NOMO-1 treated with dmso at 0.1 percent for 144 hours (cell line): Measurements from ENCODE around the gene GNAQ.
"Not testable (repeated sequence)": the region's sequence is repeated elsewhere in the genome, so short reads cannot be mapped to it uniquely, and the experiment has no call there.

Source experiments
- DNase-seq: peaks from one replicate; lab custom pipeline; 2025; ENCODE audit not compliant: unreplicated experiment; lab: John Stamatoyannopoulos, UW

Gene GNAQ

DNA sequence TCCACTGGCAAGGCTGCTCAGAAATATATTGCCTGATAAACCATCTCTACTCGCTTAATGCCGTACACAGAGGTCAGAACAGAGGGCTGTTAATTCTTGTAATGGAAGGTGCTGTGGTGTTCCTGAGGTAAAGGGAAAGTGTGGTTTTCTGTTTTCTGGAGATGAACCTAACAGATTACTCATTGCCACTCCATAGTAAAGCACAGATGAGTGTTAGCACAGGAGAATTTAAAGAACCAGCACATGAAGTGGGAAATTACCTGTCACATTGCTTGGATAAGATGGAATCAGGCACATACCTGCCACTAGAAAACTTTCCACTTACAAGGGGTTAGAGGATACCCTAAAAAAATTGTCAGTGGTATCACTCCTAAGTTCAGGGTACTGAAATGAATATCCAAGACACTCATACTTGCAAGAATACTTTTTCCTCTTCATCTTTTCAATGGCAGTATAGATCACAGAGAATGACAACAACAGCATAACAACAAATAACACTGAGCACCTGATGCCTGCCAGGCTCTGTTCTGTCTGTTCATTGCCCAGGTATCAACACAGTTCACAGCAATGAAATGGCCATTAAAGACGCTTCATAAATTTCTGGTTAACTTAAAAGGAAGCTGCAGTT is 230.6 kb downstream of the GNAQ start:
- DNase-seq: no peak

DNA sequence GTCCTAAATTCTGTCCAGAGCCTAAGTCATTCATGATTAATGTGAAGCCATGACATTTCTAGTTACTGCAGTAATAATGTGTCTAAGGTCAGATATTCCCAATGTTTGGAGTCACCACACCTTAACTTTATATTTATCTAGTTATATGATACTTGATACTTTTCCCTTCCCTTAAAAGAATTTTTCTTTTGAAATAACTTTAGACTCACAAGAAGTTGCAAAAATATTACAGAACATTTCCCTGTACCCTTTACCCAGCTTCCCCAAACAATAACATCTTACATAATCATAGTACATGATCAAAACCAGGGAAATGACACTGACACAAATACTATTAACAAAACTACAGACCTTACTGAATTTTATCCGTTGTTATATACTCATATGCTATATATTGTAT is 233.5 kb downstream of the GNAQ start:
- DNase-seq: no peak

DNA sequence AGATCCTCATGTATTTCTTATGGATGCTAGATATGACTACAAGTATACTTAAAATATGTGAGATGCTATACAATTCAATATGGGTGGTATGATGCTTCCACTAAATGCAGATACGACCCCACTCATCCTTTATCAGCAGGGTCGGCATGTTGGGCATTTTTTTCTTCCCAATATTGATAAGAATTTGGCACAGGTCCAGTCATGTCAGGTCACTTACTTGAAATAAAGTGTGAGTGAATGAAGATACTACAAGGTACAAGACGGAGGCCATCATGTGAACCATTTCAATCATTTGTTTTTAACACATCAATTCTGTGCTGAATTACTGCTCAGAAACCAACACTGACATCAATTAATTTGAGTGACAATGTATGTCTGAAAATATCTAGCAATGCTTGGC is 236.6 kb downstream of the GNAQ start:
- no peak for DNase-seq

DNA sequence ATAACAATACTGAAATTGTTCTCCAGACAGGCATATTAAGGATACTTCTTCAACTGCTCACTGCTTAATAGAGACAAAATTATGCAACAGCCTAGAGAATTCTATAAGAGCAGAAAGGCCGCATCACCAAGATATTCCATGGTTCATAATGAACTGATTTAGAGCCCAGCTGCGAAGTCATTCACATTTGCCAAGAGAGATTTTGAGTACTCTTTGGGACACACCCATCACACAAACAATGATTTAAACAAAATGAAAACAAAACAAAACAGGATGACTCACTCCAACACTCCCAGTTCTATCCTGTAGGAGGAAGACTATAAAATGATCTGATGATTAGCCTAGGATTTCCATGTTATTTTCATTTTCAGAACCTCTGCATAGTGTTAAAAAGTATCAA is 237.8 kb downstream of the GNAQ start:
- no peak for DNase-seq

DNA sequence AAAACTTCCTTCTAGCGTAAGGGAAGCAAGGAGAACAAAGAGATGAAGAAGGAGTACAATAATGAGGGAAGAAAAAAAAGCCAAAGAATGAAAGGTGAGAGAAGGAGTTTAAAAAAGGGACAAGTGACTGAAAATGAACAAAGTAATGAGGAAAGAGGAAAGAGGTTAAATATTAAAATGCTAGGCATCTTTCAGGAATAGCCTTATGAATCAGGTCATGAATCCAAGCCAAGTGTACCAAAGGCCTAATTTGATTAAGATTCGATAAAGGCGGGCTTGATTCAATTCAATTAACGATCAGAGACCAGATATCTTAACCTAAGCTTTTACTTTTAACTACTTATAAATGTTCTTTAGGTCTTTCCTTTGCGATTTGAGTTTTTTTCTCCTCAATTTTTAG is 241.7 kb downstream of the GNAQ start:
- no peak for DNase-seq

DNA sequence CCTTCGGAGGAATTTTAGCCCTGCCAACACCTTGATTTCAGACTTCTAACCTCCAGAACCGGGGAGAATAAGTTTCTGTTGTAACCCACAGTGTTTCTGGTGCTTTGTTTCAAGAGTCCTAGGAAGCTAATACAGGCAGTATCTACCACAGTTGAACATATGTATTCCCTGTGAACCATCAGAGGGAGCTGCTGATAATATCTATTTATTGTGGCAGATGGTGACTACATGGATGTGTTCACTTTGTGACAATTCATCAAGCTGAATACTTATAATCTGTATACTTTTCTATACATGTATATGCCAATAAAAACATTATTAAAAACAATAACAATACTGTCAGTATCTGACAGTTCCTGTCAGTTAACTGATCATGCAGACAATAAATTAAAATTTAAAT is 246.3 kb downstream of the GNAQ start:
- DNase-seq: no peak

DNA sequence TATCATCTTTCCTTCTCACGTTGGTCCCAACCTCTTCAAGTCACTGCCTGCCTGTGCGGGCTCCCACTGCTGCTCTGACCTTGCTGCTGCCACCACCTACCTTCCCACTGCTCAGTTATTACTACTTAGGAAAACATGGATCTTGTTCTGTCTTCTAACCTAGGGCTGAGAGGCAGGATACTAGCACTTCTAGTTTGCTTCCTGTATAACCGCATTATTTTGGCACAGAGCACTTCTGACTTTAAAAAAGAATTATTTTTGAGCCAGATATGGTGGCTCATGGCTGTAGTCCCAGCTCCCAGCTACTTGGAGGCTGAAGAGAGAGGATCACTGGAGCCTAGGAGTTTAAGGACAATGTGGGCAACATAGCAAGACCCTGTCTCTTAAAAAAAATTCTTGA is 248.1 kb downstream of the GNAQ start:
- DNase-seq: no peak

DNA sequence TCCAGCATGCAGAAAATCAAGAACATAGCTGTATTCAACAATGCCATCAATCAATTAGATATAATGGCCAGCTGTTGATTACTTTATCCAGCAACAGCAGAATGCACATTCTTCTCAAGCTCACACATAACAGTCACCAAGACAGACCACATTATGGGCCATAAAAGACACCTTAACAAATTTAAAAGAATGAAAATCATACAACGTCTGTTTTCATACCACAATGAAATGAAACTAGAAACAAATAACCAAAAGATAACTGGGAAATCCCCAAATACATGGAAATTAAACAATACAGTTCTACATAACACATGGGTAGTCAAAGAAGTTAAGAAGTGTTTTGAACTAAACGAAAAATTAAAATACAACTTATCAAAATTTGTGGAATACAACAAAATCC is 252.6 kb downstream of the GNAQ start:
- DNase-seq: no peak

DNA sequence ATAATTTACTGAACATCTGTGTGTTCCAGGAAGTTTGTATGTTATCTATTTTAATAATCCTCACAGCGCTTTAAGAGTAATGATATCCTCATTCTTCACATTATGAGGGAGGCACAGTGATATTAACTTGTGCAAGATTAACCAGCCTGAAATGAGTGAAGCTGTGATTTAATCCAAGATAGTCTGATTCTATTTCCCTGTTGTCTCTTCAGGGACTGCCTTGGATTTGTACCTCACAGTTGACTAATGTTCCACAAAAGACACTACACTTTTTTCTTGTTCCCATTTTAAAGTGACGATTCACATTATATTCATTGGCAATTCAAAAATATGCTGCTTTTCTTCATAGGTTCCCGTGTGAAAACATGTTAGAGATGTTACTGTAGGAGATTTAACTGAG is 258.2 kb downstream of the GNAQ start:
- no peak for DNase-seq

DNA sequence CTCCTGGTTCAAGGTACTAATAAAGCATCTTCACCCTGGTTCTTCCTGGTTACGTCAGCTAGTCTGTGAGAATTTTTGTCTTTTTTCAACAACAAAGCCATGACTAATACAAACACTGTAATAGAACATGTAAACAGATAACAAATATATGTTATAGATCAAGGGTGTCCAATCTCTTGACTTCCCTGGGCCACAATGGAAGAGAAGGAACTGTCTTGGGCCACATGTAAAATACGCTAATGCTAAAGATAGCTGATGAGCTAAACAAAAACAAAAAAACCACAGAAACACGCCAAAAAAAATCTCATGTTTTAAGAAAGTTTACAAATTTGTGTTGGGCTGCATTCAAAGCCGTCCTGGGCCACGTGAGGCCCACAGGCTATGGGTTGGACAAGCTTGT is 259.0 kb downstream of the GNAQ start:
- DNase-seq: no peak

DNA sequence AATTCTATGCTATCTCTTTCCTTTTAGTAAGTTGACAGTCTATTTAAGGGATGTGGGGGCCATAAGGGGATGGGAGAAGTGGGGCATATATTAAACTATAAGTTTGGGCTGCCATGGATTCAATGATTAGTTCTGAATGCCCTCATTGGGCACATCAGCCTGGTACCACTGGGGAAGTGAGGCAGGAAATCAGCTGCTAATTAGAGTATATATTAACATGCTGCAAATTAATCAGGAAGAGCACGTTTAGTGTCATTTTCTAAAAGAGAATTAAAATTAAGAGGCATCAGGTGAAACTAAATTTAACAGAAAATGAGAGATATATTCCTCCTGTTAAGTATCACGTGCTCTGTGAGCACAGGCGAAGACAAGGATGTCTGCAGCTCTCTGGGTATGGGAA is 260.4 kb downstream of the GNAQ start:
- no peak for DNase-seq

DNA sequence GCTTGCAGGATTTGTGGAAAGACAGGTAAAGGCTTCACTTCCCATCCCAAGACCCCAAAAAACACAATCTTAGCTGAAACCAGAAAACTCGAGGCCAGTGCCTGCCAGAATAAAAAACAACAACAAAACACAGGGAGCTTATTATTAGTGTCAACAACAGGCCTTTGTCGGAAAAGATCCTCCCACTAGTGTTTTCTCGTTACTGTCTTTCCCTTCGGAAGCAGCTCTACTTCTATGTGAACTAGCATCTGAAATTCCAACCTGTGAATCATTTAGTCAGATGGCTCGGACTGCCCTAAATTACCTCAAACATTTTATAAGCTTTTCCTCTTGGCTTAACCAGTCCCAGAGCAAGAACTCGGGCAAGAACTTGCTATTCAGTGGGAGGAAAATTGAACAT is 261.3 kb downstream of the GNAQ start:
- no peak for DNase-seq

DNA sequence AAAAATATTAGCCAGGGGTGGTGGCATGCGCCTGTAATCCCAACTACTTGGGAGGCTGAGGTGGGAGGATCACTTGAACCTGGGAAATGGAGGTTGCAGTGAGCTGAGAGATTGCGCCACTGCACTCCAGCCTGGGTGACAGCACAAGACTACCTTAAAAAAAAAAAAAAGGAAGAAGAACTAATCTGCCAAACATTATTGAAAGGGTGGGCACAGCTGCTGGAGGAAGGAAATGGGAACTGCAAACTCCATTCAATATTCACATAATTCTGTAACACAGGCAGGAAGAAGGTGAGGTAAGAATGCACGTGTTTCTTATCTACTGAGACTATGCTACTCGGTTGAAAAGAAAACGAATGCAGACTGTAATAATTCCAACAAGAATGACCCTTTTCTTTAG is 262.4 kb downstream of the GNAQ start:
- DNase-seq: peak; percentile 64

DNA sequence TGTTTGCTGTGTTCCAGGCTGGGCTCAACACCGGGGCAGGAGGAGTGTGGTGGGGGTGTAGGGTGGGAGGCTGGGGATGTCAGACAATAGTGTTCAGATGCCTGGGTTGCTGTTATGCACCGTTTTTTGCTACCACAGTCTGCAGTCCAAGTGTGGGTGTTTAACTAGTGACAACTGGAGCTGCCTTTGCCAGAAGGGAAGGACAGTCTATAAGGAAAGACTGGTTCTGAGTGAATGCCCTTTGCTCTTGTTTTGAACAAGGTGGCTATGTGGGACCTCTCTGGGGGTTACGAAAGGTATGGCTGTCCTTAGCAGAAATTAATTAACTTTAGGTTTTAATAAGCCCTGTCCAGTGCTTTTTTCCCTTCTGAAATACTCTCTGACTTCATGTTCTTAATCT is 265.0 kb downstream of the GNAQ start:
- no peak for DNase-seq

DNA sequence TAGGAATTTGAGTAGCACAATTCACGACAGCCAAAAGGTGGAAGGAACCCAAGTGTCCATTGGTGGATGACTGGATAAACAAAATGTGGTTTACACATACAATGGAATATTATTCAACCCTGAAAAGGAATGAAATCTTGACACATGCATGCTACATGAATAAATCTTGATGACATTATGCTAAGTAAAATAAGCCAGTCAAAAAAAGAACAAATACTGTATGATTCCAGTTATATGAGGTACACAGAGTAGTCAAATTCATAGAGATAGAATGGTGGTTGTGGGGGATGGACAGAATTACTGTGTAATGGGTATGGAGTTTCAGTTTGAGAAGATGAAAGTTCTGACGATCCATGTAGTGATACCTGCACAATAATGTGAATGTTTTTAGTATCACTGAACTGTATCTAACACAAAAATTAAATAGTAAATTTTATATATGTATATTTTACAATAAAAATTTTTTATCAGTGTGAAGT is 265.8 kb downstream of the GNAQ start:
- DNase-seq: no peak

DNA sequence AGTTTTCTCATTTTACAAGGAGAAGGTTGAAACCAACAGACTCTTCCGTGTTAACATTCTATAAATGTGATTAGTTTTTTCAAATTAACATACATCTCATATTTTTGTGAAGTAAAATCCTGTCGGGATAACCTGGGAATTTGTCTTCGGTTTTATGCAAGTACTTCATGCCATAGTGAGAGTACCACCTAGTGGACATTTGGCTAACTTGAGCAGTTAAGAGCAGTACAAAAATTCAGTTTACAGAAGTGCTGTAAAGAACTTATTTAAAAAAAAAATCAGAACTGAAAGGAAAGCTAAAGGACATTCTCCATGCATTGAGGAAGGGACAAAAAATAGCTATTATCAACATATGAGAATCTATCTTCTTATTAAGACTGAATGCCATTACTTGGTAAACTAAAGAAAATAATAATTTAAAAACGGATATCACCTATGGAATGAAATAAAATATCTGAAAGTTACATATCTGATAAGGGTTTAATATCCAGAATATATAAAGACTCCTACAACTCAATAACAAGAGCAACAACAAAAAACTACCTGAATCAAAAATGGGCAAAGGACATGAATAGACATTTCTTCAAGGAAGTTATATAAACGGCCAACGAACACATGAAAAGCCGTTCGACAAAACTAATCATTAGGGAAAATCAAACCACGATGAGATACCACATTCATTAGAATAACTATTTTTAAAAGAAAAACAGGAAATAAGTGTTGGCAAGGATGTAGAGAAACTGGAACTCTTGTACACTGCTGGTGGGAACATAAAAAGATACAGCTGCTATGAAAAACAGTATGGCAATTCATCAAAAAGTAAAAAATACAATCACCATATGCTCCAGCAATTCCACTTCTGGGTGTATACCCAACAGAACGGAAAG is 266.5 kb downstream of the GNAQ start:
- peak; percentile 4 for DNase-seq

DNA sequence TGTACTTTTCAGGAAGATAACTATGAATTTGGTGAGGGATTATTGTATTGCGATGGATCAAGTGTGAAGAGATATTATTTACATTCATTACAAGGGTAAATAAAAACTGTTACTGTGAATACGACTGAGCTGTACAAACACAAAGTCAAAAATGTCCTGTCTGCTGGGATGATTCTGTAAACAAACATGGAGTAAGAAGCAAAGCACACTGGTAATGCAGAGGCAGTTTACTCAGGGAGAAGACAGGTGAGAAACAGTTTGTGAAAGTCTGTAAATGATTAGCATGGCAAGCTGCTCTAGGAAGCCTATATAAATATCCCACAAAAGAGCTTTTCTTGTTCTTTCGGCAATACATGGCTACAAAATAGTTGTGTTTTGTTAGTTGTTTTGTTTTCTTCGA is 268.0 kb downstream of the GNAQ start:
- DNase-seq: no peak

DNA sequence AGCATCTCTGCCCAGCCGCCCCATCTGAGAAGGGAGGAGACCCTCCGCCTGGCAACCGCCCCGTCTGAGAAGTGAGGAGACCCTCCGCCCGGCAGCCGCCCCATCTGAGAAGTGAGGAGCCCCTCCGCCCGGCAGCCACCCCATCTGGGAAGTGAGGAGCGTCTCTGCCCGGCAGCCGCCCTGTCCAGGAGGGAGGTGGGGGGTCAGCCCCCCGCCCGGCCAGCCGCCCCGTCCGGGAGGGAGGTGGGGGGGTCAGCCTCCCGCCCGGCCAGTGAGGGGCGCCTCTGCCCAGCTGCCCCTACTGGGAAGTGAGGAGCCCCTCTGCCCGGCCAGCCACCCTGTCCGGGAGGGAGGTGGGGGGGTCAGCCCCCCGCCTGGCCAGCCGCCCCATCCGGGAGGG is 270.7 kb downstream of the GNAQ start:
- DNase-seq: not testable (repeated sequence)

DNA sequence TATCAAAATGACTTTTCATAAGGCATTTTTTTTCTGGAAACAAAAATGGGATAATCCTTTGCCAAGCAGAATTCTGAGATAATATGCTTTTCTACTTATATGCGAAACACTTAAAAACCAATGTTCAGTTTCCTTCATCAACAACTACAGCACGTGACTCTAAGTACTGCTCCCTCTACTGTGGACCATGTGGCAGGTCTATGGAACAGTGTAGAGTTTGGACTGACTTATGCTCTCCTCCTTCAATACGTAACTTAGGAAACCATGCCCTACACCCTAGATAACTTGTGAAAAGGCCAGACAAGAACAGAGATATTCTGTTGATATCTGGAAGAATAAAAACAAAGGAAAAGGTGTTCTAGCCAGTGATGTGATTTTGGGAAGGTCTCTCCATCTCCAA is 272.2 kb downstream of the GNAQ start:
- no peak for DNase-seq

DNA sequence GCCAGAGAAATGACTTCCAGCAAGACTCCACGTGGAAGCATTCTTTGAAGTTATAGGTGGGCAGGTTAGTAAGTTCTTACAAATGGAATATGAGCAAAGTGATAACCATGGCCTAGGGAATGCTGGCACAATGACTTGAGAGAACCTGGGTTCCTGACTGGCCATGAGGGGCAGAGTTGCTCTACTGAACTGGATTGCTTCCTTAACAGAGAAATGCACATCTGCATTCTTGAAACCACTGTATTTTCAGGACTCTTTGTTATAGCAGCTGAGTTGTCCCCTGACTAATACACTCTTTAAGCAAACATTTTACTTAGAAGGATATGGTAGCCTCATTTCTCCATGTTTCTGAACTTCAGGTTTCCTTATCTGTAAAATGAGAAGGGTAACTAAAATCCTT is 275.2 kb downstream of the GNAQ start:
- no peak for DNase-seq

DNA sequence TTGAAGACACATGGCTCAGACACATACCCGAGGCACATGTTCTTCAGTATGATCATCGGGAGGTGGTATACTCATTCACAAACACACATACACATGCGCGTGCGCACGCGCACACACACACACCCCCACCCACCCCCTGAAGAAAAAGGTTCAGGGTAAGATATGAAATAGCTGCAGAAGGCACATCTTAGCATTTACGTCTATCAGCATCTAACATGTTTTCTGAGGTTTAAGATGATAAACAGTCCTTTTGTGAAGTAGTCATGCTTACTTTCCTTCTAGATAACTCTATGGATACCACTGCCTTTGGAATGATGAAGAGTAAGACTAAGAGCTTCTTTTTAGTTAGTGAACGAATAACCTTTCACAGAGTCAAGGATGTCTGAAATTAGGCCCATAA is 278.4 kb downstream of the GNAQ start:
- no peak for DNase-seq

DNA sequence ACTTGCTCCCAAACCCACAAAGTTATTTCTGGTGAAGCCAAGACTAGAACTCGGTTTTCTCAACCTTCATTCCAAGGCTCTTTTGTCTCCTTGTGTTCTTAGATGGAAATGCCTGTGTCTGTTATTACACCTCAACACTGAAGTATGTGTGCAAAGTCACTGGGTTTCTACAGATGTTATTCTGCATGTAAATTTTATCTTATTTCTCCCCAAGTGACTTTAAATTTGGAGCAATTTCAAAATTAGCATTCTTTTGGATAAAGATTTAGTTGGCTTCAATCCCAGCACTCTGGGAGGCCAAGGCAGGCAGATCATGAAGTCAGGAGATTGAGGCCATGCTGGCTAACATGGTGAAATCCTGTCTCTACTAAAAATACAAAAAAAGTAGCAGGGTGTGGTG is 279.1 kb downstream of the GNAQ start:
- DNase-seq: no peak
